IgD-negative memory B cell (primary cell): ENCODE measurements around the gene SLK. TPM values are rescaled to one million over a fixed set of nuclear protein-coding genes. Genes with fewer than 3 reads are reported as not detected.
A peak's percentile ranks its signal among the peaks of the same experiment; 100 is the strongest.

ENCODE experiments used
- H3K27ac Mint-ChIP-seq, 3 donors: one replicate each; pipeline ENCODE4 v1.8.0; 2020 to 2022; ENCODE audit warnings: mild to moderate bottlenecking in 3 of 3, mixed read lengths in 3 of 3, moderate library complexity in 1 of 3
- H3K27me3 Mint-ChIP-seq: one replicate; pipeline ENCODE4 v1.8.0; 2021; ENCODE audit warnings: mixed read lengths
- H3K36me3 Mint-ChIP-seq: one replicate; pipeline ENCODE4 v1.8.0; 2020; ENCODE audit warnings: mild to moderate bottlenecking, mixed read lengths
- H3K4me1 Mint-ChIP-seq, 3 donors: one replicate each; pipeline ENCODE4 v1.8.0; 2020 to 2022; ENCODE audit warnings: mixed read lengths in 3 of 3, mild to moderate bottlenecking in 1 of 3
- H3K4me3 Mint-ChIP-seq, 4 donors: one replicate each; pipeline ENCODE4 v1.8.0; 2020 to 2022; ENCODE audit warnings: mild to moderate bottlenecking in 4 of 4, mixed read lengths in 4 of 4, moderate library complexity in 3 of 4
- H3K9me3 Mint-ChIP-seq, 3 donors: one replicate each; pipeline ENCODE4 v1.8.0; 2020 to 2021; ENCODE audit warnings: mixed read lengths in 3 of 3, mild to moderate bottlenecking in 1 of 3
- polyA plus RNA-seq: library from polyadenylated mRNA; unstranded; fragments of 300-500 nt; fragmentation: Illumina TruSeq; gene quantifications from one replicate; pipeline ENCODE4 v1.2.3, GENCODE V29; 2021

The SLK gene
- polyA plus RNA-seq, 1 donor from 2014 or later = 3.0 TPM

GRCh38 chr10:103931603-103932002, 35.3 kb upstream of the SLK start:
- Mint-ChIP-seq H3K9me3 (no peaks in the 10 kb centered on the region), H3K36me3 (peaks cover 2% of the 10 kb centered on the region), H3K27ac (peak overlapping the region in 1 of 3 donors; percentile 51), H3K27me3 (no peaks in the 10 kb centered on the region), H3K4me1 (no peaks in the 10 kb centered on the region), H3K4me3 (no peak overlapping the region)

GRCh38 chr10:103932271-103932670, 34.7 kb upstream of the SLK start:
- Mint-ChIP-seq H3K27ac (no peak overlapping the region), H3K27me3 (no peaks in the 10 kb centered on the region), H3K9me3 (no peaks in the 10 kb centered on the region), H3K4me1 (no peaks in the 10 kb centered on the region), H3K36me3 (peaks cover 2% of the 10 kb centered on the region), H3K4me3 (no peak overlapping the region)

- Mint-ChIP-seq H3K27me3 (no peaks in the 10 kb centered on the region), H3K4me1 (no peaks in the 10 kb centered on the region), H3K9me3 (no peaks in the 10 kb centered on the region), H3K4me3 (no peak overlapping the region), H3K36me3 (peaks cover 2% of the 10 kb centered on the region), H3K27ac (no peak overlapping the region)
Measured at GRCh38 chr10:103932971-103933370, 34.0 kb upstream of the SLK start.

GRCh38 chr10:103933557-103934121, 33.3 kb upstream of the SLK start:
- Mint-ChIP-seq H3K27ac (no peak overlapping the region), H3K4me1 (no peaks in the 10 kb centered on the region), H3K27me3 (no peaks in the 10 kb centered on the region), H3K9me3 (no peaks in the 10 kb centered on the region), H3K4me3 (no peak overlapping the region), H3K36me3 (peaks cover 2% of the 10 kb centered on the region)

GRCh38 chr10:103934308-103934707, 32.6 kb upstream of the SLK start:
- Mint-ChIP-seq H3K27me3 (no peaks in the 10 kb centered on the region), H3K4me3 (no peak overlapping the region), H3K4me1 (no peaks in the 10 kb centered on the region), H3K36me3 (peaks cover 2% of the 10 kb centered on the region), H3K27ac (no peak overlapping the region), H3K9me3 (no peaks in the 10 kb centered on the region)

GRCh38 chr10:103936022-103936421, 30.9 kb upstream of the SLK start:
- H3K36me3 Mint-ChIP-seq = no peaks in the 10 kb centered on the region
- no peaks in the 10 kb centered on the region for H3K9me3 Mint-ChIP-seq
- H3K4me1 Mint-ChIP-seq = no peaks in the 10 kb centered on the region
- no peak overlapping the region for H3K4me3 Mint-ChIP-seq
- no peaks in the 10 kb centered on the region for H3K27me3 Mint-ChIP-seq
- no peak overlapping the region for H3K27ac Mint-ChIP-seq

GRCh38 chr10:103939522-103939921, 27.4 kb upstream of the SLK start:
- H3K9me3 Mint-ChIP-seq = no peaks in the 10 kb centered on the region
- H3K27me3 Mint-ChIP-seq = no peaks in the 10 kb centered on the region
- no peak overlapping the region for H3K27ac Mint-ChIP-seq
- no peaks in the 10 kb centered on the region for H3K4me1 Mint-ChIP-seq
- H3K36me3 Mint-ChIP-seq = no peaks in the 10 kb centered on the region
- no peak overlapping the region for H3K4me3 Mint-ChIP-seq

- Mint-ChIP-seq H3K36me3 (no peaks in the 10 kb centered on the region), H3K27me3 (no peaks in the 10 kb centered on the region), H3K4me1 (no peaks in the 10 kb centered on the region), H3K4me3 (no peak overlapping the region), H3K27ac (no peak overlapping the region), H3K9me3 (no peaks in the 10 kb centered on the region)
Measured at GRCh38 chr10:103941801-103942200, 25.1 kb upstream of the SLK start.

GRCh38 chr10:103942866-103943265, 24.1 kb upstream of the SLK start:
- H3K9me3 Mint-ChIP-seq = no peaks in the 10 kb centered on the region
- H3K4me3 Mint-ChIP-seq = no peak overlapping the region
- no peak overlapping the region for H3K27ac Mint-ChIP-seq
- H3K27me3 Mint-ChIP-seq = peaks cover 3% of the 10 kb centered on the region
- peaks cover under 1 to 3% (median 3%) of the 10 kb centered on the region in 3 donors for H3K4me1 Mint-ChIP-seq
- H3K36me3 Mint-ChIP-seq = no peaks in the 10 kb centered on the region

- Mint-ChIP-seq H3K27me3 (peaks cover 4% of the 10 kb centered on the region), H3K27ac (no peak overlapping the region), H3K4me1 (peaks cover 2 to 5% (median 4%) of the 10 kb centered on the region in 3 donors), H3K4me3 (no peak overlapping the region), H3K36me3 (peaks cover 2% of the 10 kb centered on the region), H3K9me3 (no peaks in the 10 kb centered on the region)
Measured at GRCh38 chr10:103947799-103948516, 19.0 kb upstream of the SLK start.

- peaks cover 2% of the 10 kb centered on the region for H3K36me3 Mint-ChIP-seq
- no peak overlapping the region for H3K27ac Mint-ChIP-seq
- H3K4me3 Mint-ChIP-seq = no peak overlapping the region
Measured at GRCh38 chr10:103949728-103950127, 17.2 kb upstream of the SLK start.

GRCh38 chr10:103951183-103951582, 15.8 kb upstream of the SLK start:
- Mint-ChIP-seq H3K27ac (no peak overlapping the region), H3K9me3 (peaks cover 0 to 10% (median 0%) of the 10 kb centered on the region in 3 donors), H3K4me3 (no peak overlapping the region), H3K36me3 (peaks cover 2% of the 10 kb centered on the region), H3K27me3 (peaks cover 9% of the 10 kb centered on the region), H3K4me1 (peaks cover 2 to 5% (median 4%) of the 10 kb centered on the region in 3 donors)

More at GRCh38 chr10:103949728-103950127, 17.2 kb upstream of the SLK start:
- Mint-ChIP-seq H3K4me1 (peaks cover 2 to 5% (median 4%) of the 10 kb centered on the region in 3 donors), H3K27me3 (peaks cover 7% of the 10 kb centered on the region), H3K9me3 (peaks cover 0 to 10% (median 0%) of the 10 kb centered on the region in 3 donors)

GRCh38 chr10:103951942-103952341, 15.0 kb upstream of the SLK start:
- H3K27me3 Mint-ChIP-seq = peaks cover 11% of the 10 kb centered on the region
- peaks cover 2% of the 10 kb centered on the region for H3K36me3 Mint-ChIP-seq
- H3K9me3 Mint-ChIP-seq = peaks cover 0 to 10% (median 0%) of the 10 kb centered on the region in 3 donors
- no peak overlapping the region for H3K27ac Mint-ChIP-seq
- peaks cover 2 to 5% (median 4%) of the 10 kb centered on the region in 3 donors for H3K4me1 Mint-ChIP-seq
- no peak overlapping the region for H3K4me3 Mint-ChIP-seq

- H3K27ac Mint-ChIP-seq = no peak overlapping the region
- H3K27me3 Mint-ChIP-seq = peaks cover 8% of the 10 kb centered on the region
- H3K4me3 Mint-ChIP-seq = no peak overlapping the region
- H3K36me3 Mint-ChIP-seq = peaks cover 2% of the 10 kb centered on the region
- no peaks in the 10 kb centered on the region for H3K4me1 Mint-ChIP-seq
- H3K9me3 Mint-ChIP-seq = peaks cover 0 to 10% (median 0%) of the 10 kb centered on the region in 3 donors
Measured at GRCh38 chr10:103954543-103954942, 12.4 kb upstream of the SLK start.

GRCh38 chr10:103958996-103959395, 7.9 kb upstream of the SLK start:
- peaks cover 8% of the 10 kb centered on the region for H3K27me3 Mint-ChIP-seq
- H3K36me3 Mint-ChIP-seq = no peaks in the 10 kb centered on the region
- H3K27ac Mint-ChIP-seq = no peak overlapping the region
- no peak overlapping the region for H3K4me3 Mint-ChIP-seq
- H3K9me3 Mint-ChIP-seq = peaks cover 0 to 6% (median 0%) of the 10 kb centered on the region in 3 donors
- H3K4me1 Mint-ChIP-seq = no peaks in the 10 kb centered on the region

GRCh38 chr10:103960103-103960502, 6.8 kb upstream of the SLK start:
- H3K4me3 Mint-ChIP-seq = no peak overlapping the region
- peaks cover 6% of the 10 kb centered on the region for H3K27me3 Mint-ChIP-seq

More at GRCh38 chr10:103960103-103960502, 6.8 kb upstream of the SLK start:
- Mint-ChIP-seq H3K27ac (no peak overlapping the region), H3K36me3 (no peaks in the 10 kb centered on the region), H3K4me1 (no peaks in the 10 kb centered on the region), H3K9me3 (no peaks in the 10 kb centered on the region)
